ENCODE measurements around the gene NOC3L. TPM values are rescaled to one million over a fixed set of nuclear protein-coding genes. Genes with fewer than 3 reads are reported as not detected.

The NOC3L gene
- total RNA-seq, 1 donor from 2014 or later = 21.6 TPM

DNA sequence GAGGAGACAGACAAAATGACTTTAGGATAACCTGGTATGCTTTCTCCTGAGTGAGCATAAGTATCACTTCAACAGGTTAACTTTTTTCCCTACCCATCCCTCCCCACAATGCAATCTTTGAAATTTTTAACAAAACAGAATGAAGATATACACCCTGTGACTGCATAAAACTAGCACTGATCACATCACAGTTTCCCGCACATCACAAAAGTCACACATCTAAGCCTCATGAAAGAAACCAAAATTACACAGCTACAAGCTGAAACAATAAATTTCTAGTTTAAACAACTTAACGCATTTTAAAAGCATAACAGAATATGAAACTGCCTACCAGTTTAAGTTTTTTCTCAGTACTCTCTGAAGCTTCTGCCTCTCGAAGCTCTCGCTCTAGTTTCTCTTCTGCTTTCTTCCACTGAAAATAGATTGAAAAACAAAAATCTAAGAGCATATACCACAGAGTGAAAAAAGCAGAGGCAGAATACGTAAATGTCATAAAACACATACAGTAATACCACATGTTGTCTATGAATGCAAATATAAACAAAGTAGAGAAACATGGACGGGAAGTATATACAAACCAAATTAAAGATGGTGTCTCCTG is 18.1 kb downstream of the NOC3L start:
- no peak for FAIRE-seq
- H3K4me2 ChIP-seq (ENCODE audit: low read length) = no peak overlapping the region
- H3K27me3 Mint-ChIP-seq (ENCODE audit: low read depth, unreplicated experiment) = no peaks in the 10 kb centered on the region
- no peaks in the 10 kb centered on the region for H3K9me3 ChIP-seq (ENCODE audit: insufficient read depth, low read depth, low read length)
- no peak overlapping the region for H3K9ac ChIP-seq (ENCODE audit: low read length)
- DNase-seq (ENCODE audit: low read depth) = no peak
- no peaks in the 10 kb centered on the region for H3K36me3 Mint-ChIP-seq (ENCODE audit: low read depth, unreplicated experiment)
- no peak overlapping the region for H2AFZ ChIP-seq (ENCODE audit: low read depth, low read length)
- no peaks in the 10 kb centered on the region for H3K79me2 ChIP-seq (ENCODE audit: insufficient read depth, low read length)
- no peak overlapping the region for H3K27ac Mint-ChIP-seq (ENCODE audit: unreplicated experiment)
- peaks cover 55% of the 10 kb centered on the region for H3K36me3 ChIP-seq (ENCODE audit: insufficient read depth, low read length)
- H3K4me1 Mint-ChIP-seq (ENCODE audit: low read depth, unreplicated experiment) = no peaks in the 10 kb centered on the region
- no peaks in the 10 kb centered on the region for H3K9me3 Mint-ChIP-seq (ENCODE audit: unreplicated experiment)
- H3K4me3 ChIP-seq (ENCODE audit: insufficient read depth, low read depth, low read length) = no peak overlapping the region
- no peaks in the 10 kb centered on the region for H4K20me1 ChIP-seq (ENCODE audit: insufficient read depth, low read length)
- TF ChIP-seq, protein P1, sequence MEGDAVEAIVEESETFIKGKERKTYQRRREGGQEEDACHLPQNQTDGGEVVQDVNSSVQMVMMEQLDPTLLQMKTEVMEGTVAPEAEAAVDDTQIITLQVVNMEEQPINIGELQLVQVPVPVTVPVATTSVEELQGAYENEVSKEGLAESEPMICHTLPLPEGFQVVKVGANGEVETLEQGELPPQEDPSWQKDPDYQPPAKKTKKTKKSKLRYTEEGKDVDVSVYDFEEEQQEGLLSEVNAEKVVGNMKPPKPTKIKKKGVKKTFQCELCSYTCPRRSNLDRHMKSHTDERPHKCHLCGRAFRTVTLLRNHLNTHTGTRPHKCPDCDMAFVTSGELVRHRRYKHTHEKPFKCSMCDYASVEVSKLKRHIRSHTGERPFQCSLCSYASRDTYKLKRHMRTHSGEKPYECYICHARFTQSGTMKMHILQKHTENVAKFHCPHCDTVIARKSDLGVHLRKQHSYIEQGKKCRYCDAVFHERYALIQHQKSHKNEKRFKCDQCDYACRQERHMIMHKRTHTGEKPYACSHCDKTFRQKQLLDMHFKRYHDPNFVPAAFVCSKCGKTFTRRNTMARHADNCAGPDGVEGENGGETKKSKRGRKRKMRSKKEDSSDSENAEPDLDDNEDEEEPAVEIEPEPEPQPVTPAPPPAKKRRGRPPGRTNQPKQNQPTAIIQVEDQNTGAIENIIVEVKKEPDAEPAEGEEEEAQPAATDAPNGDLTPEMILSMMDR (IDR thresholded peaks at IDR 0.05; ENCODE audit: insufficient read depth, low read depth, low read length) = no peak
- no peak for TF ChIP-seq EZH2 (IDR thresholded peaks at IDR 0.05; ENCODE audit: insufficient read depth, low read length)
- no peak overlapping the region for H3K27ac ChIP-seq (ENCODE audit: low read depth, low read length)
- H3K4me1 ChIP-seq (ENCODE audit: insufficient read depth, low read length) = no peaks in the 10 kb centered on the region
- no peak overlapping the region for H3K4me3 Mint-ChIP-seq (ENCODE audit: unreplicated experiment)
- no peaks in the 10 kb centered on the region for H3K27me3 ChIP-seq (ENCODE audit: insufficient read depth, low read length)

DNA sequence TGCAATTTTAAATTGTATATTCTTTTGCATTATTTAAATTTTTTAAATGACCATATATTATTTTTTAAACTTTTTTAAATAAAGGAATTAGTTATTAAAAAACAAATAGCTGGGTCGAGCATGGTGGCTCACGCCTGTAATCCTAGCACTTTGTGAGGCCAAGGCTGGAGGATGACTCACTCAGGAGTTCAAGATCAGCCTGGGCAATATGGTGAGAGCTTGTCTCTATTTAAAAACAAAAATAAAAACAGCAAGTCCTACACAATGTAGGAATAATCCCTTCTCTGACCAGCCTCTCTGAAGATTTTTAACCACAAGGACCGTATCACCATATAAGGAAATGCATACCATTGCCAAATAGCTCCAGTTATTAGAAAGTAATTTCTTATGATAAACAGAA is 19.6 kb downstream of the NOC3L start:
- no peaks in the 10 kb centered on the region for H4K20me1 ChIP-seq (ENCODE audit: insufficient read depth, low read length)
- H3K4me1 ChIP-seq (ENCODE audit: insufficient read depth, low read length) = no peaks in the 10 kb centered on the region
- no peaks in the 10 kb centered on the region for H3K27me3 ChIP-seq (ENCODE audit: insufficient read depth, low read length)
- TF ChIP-seq EZH2 (IDR thresholded peaks at IDR 0.05; ENCODE audit: insufficient read depth, low read length) = no peak
- TF ChIP-seq, protein P1 (IDR thresholded peaks at IDR 0.05; ENCODE audit: insufficient read depth, low read depth, low read length) = no peak
- Mint-ChIP-seq H3K36me3 (ENCODE audit: low read depth, unreplicated experiment) (no peaks in the 10 kb centered on the region), H3K27me3 (ENCODE audit: low read depth, unreplicated experiment) (no peaks in the 10 kb centered on the region), H3K4me1 (ENCODE audit: low read depth, unreplicated experiment) (no peaks in the 10 kb centered on the region), H3K27ac (ENCODE audit: unreplicated experiment) (no peak overlapping the region), H3K9me3 (ENCODE audit: unreplicated experiment) (no peaks in the 10 kb centered on the region), H3K4me3 (ENCODE audit: unreplicated experiment) (no peak overlapping the region)
- H3K27ac ChIP-seq (ENCODE audit: low read depth, low read length) = no peak overlapping the region
- H3K4me2 ChIP-seq (ENCODE audit: low read length) = no peak overlapping the region
- no peaks in the 10 kb centered on the region for H3K9me3 ChIP-seq (ENCODE audit: insufficient read depth, low read depth, low read length)
- no peak overlapping the region for H3K9ac ChIP-seq (ENCODE audit: low read length)
- peaks cover 51% of the 10 kb centered on the region for H3K36me3 ChIP-seq (ENCODE audit: insufficient read depth, low read length)
- no peak for DNase-seq (ENCODE audit: low read depth)
- no peak overlapping the region for H2AFZ ChIP-seq (ENCODE audit: low read depth, low read length)
- no peak for FAIRE-seq
- H3K79me2 ChIP-seq (ENCODE audit: insufficient read depth, low read length) = no peaks in the 10 kb centered on the region
- no peak overlapping the region for H3K4me3 ChIP-seq (ENCODE audit: insufficient read depth, low read depth, low read length)

DNA sequence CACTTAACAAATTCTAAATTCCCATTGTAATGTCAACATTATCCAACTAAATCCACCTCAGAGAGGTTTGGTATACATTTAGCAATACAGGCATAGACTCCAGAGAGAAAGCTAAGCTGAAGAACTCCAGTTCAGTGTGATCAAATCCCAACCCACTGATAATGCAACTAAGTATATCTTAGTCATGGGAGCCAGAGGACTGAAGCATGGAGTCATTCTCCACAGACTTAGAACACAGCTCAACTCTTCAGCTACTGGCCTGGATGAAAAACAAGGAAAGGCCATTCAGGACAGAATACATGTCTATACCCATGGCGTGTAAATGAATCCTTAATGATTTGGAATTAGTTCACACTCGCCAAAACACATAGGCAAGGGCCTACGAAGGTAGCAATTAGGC is 27.9 kb downstream of the NOC3L start:
- Histone ChIP-seq H3K36me3 (ENCODE audit: insufficient read depth, low read length) (peaks cover 71% of the 10 kb centered on the region), H3K4me1 (ENCODE audit: insufficient read depth, low read length) (no peaks in the 10 kb centered on the region), H3K27ac (ENCODE audit: low read depth, low read length) (no peak overlapping the region), H3K4me3 (ENCODE audit: insufficient read depth, low read depth, low read length) (no peak overlapping the region), H3K9ac (ENCODE audit: low read length) (no peak overlapping the region), H3K4me2 (ENCODE audit: low read length) (no peak overlapping the region), H3K9me3 (ENCODE audit: insufficient read depth, low read depth, low read length) (no peaks in the 10 kb centered on the region), H2AFZ (ENCODE audit: low read depth, low read length) (no peak overlapping the region), H4K20me1 (ENCODE audit: insufficient read depth, low read length) (peaks cover 3% of the 10 kb centered on the region), H3K79me2 (ENCODE audit: insufficient read depth, low read length) (no peaks in the 10 kb centered on the region), H3K27me3 (ENCODE audit: insufficient read depth, low read length) (no peaks in the 10 kb centered on the region)
- H3K9me3 Mint-ChIP-seq (ENCODE audit: unreplicated experiment) = no peaks in the 10 kb centered on the region
- peak; percentile 5 for FAIRE-seq
- no peaks in the 10 kb centered on the region for H3K27me3 Mint-ChIP-seq (ENCODE audit: low read depth, unreplicated experiment)
- TF ChIP-seq, protein P1 (IDR thresholded peaks at IDR 0.05; ENCODE audit: insufficient read depth, low read depth, low read length) = no peak
- no peak for TF ChIP-seq EZH2 (IDR thresholded peaks at IDR 0.05; ENCODE audit: insufficient read depth, low read length)
- H3K4me3 Mint-ChIP-seq (ENCODE audit: unreplicated experiment) = no peak overlapping the region
- H3K4me1 Mint-ChIP-seq (ENCODE audit: low read depth, unreplicated experiment) = no peaks in the 10 kb centered on the region
- peaks cover 13% of the 10 kb centered on the region for H3K36me3 Mint-ChIP-seq (ENCODE audit: low read depth, unreplicated experiment)
- H3K27ac Mint-ChIP-seq (ENCODE audit: unreplicated experiment) = no peak overlapping the region
- DNase-seq (ENCODE audit: low read depth) = no peak
